Body of pancreas (tissue), 4 donors: ENCODE results near the gene VCAN. TPM values are rescaled to one million over a fixed set of nuclear protein-coding genes. Genes with fewer than 3 reads are reported as not detected.

Source experiments
- ATAC-seq: fragments of 150-250 bp; one replicate; pipeline ENCODE4 v1.9.1; 2016
- DNase-seq, 4 donors: peaks; one replicate each; pipeline ENCODE4 v3.0.0-alpha.2; 2019
- H3K27ac ChIP-seq, 4 donors: fragments of 200-600 bp; sonication (generic); 1 replicate in 3 of 4; 2 replicates in 1 of 4; pipeline versions ENCODE4 v1.5.1 to v1.6.1; 2016 to 2019; ENCODE audit warnings: mild to moderate bottlenecking in 1 of 4, mixed read lengths in 1 of 4, moderate library complexity in 1 of 4
- H3K27me3 ChIP-seq, 2 donors: fragments of 200-600 bp; sonication (generic); one replicate each; pipeline ENCODE4 v1.6.0; 2016; ENCODE audit warnings: mild to moderate bottlenecking in 1 of 2
- H3K36me3 ChIP-seq, 2 donors: fragments of 200-600 bp; sonication (generic); replicated peaks in 1 of 2; 2 replicates each; pipeline ENCODE4 v1.5.1; 2016; ENCODE audit warnings: low read depth in 2 of 2; ENCODE audit not compliant: insufficient read depth in 1 of 2
- H3K4me1 ChIP-seq: fragments of 200-600 bp; sonication (generic); one replicate; pipeline ENCODE4 v1.6.0; 2016
- H3K4me3 ChIP-seq, 2 donors: fragments of 200-600 bp; sonication (generic); 1 replicate in 1 of 2; 2 replicates in 1 of 2; pipeline ENCODE4 v1.5.1; 2016 to 2019
- H3K9me3 ChIP-seq, 3 donors: fragments of 200-600 bp; sonication (generic); 1 replicate in 2 of 3; 2 replicates in 1 of 3; pipeline ENCODE4 v1.5.1; 2016
- CTCF ChIP-seq, 7 experiments: fragments of 450-650 bp in 4 of 7; fragments of 200-600 bp in 3 of 7; sonication (generic) in 3 of 7; IDR thresholded peaks; one replicate each; pipeline ENCODE4 v1.5.1; 2016 to 2019; ENCODE audit warnings: antibody characterized with exemption in 7 of 7
- POLR2A ChIP-seq, 3 donors: fragments of 450-650 bp; IDR thresholded peaks; one replicate each; pipeline ENCODE4 v1.6.1; 2016; ENCODE audit warnings: antibody characterized with exemption in 3 of 3, mild to moderate bottlenecking in 2 of 3
- WGBS, 2 donors: methylation state at CpG; one replicate each; pipeline ENCODE4 v1.1.5; 2017; 5-methylcytosine and 5-hydroxymethylcytosine counted together
- intact Hi-C: fragments of 100-400 bp; cut with DNase I; formaldehyde crosslinking; loops from one replicate; pipeline ENCODE4 v1.15.1; 2023
- total RNA-seq, 2 donors: library from RNA; depleted of rRNA; stranded (reverse); fragments of >200 nt; gene quantifications; one replicate each; pipeline ENCODE4 v1.1.0, GENCODE V29; 2016

Gene VCAN
- total RNA-seq, 2 donors from 2014 or later: 19.4 to 33.7 TPM

GRCh38 chr5:83547161-83547560 lies 75.6 kb downstream of the VCAN start:
- Histone ChIP-seq H3K27me3 (no peaks in the 10 kb centered on the region), H3K4me1 (peaks cover 7% of the 10 kb centered on the region), H3K9me3 (no peaks in the 10 kb centered on the region), H3K4me3 (no peak overlapping the region), H3K27ac (no peak overlapping the region), H3K36me3 (no peaks in the 10 kb centered on the region)
- 66 to 81% methylated on average over 1 of the region's 1 CpG for WGBS, 2 donors
- TF ChIP-seq CTCF (IDR thresholded peaks at IDR 0.05) (no peak), POLR2A (IDR thresholded peaks at IDR 0.05) (no peak)
- ATAC-seq (no peak), DNase-seq (no peak)
- intact Hi-C loops: no loop called here

GRCh38 chr5:83547889-83548288 lies 76.3 kb downstream of the VCAN start:
- H3K27me3 ChIP-seq: no peaks in the 10 kb centered on the region
- H3K27ac ChIP-seq: no peak overlapping the region
- DNase-seq (no peak), ATAC-seq (no peak)
- no peaks in the 10 kb centered on the region for H3K36me3 ChIP-seq
- H3K9me3 ChIP-seq: no peaks in the 10 kb centered on the region
- H3K4me3 ChIP-seq: no peak overlapping the region
- intact Hi-C loops: no loop called here
- WGBS, 2 donors: 88 to 97% methylated on average over 1 of the region's 1 CpG
- TF ChIP-seq CTCF (IDR thresholded peaks at IDR 0.05) (no peak), POLR2A (IDR thresholded peaks at IDR 0.05) (no peak)
- H3K4me1 ChIP-seq: peaks cover 7% of the 10 kb centered on the region

- TF ChIP-seq CTCF (IDR thresholded peaks at IDR 0.05): no peak
- TF ChIP-seq POLR2A (IDR thresholded peaks at IDR 0.05): no peak
- Histone ChIP-seq H3K27ac (no peak overlapping the region), H3K27me3 (no peaks in the 10 kb centered on the region), H3K4me3 (no peak overlapping the region), H3K9me3 (no peaks in the 10 kb centered on the region), H3K4me1 (peaks cover 7% of the 10 kb centered on the region), H3K36me3 (no peaks in the 10 kb centered on the region)
- ATAC-seq (no peak), DNase-seq (no peak)
- WGBS, 2 donors: 66 to 77% methylated on average over 4 of the region's 4 CpGs
- intact Hi-C loops: no loop called here
Observed at GRCh38 chr5:83548581-83548980, 77.0 kb downstream of the VCAN start.

DNA sequence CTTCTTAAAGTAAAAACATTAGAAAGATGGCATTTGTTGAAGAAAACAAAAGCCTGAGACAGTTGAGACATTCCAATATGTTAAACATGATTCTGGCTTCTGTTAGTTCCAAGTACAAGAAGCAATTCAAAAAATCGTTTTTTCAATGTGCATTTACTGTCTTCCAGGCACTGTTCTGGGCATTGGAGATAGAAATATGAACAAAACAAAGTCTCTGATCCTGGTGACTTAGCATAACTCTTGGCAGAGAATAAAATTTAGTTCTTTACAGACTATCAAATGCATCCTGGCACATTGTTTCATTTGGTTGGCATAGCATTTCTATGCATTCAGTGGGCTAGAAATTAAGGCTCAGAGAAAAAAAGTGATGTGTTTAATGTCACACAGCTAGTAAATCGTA lies 77.5 kb downstream of the VCAN start:
- intact Hi-C loops: no loop called here
- no peaks in the 10 kb centered on the region for H3K9me3 ChIP-seq
- H3K36me3 ChIP-seq: no peaks in the 10 kb centered on the region
- H3K4me1 ChIP-seq: peaks cover 7% of the 10 kb centered on the region
- 35 to 38% methylated on average over 2 of the region's 2 CpGs for WGBS, 2 donors
- H3K27ac ChIP-seq: no peak overlapping the region
- no peak overlapping the region for H3K4me3 ChIP-seq
- ATAC-seq: no peak
- DNase-seq: no peak
- TF ChIP-seq CTCF (IDR thresholded peaks at IDR 0.05) (no peak), POLR2A (IDR thresholded peaks at IDR 0.05) (no peak)
- H3K27me3 ChIP-seq: no peaks in the 10 kb centered on the region

- intact Hi-C loops: no loop called here
- WGBS, 2 donors: 12 to 21% methylated on average over 5 of the region's 5 CpGs
- no peaks in the 10 kb centered on the region for H3K9me3 ChIP-seq
- no peak overlapping the region for H3K4me3 ChIP-seq
- no peak for TF ChIP-seq CTCF (IDR thresholded peaks at IDR 0.05)
- no peak for TF ChIP-seq POLR2A (IDR thresholded peaks at IDR 0.05)
- DNase-seq (no peak), ATAC-seq (no peak)
- no peaks in the 10 kb centered on the region for H3K27me3 ChIP-seq
- H3K36me3 ChIP-seq: no peaks in the 10 kb centered on the region
- H3K27ac ChIP-seq: no peak overlapping the region
- H3K4me1 ChIP-seq: peaks cover 7% of the 10 kb centered on the region
Observed at GRCh38 chr5:83549674-83550073, 78.1 kb downstream of the VCAN start.
